Measurements from ENCODE around the gene ATG9B. TPM values are rescaled to one million over a fixed set of nuclear protein-coding genes. Genes with fewer than 3 reads are reported as not detected.

ATG9B gene
- total RNA-seq, 1 experiment from 2014 or later = 0.98 TPM

DNA sequence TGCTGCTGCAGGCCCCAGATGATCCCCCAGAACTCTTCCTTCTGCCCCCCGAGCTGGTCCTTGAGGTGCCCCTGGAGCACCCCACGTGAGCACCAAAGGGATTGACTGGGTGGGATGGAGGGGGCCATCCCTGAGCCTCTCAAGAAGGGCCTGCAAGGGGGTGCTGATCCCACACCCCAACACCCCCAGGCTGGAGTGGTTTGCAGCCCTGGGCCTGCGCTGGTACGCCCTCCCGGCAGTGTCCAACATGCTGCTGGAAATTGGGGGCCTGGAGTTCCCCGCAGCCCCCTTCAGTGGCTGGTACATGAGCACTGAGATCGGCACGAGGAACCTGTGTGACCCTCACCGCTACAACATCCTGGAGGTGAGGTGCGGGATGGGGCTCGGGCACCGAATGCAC lies 25.3 kb downstream of the ATG9B start:
- Histone ChIP-seq H3K4me1 (ENCODE audit: control insufficient read depth, insufficient read depth, low read length) (no peaks in the 10 kb centered on the region; the same call in 1 of the 2 replicates), H3K4me3 (ENCODE audit: low read depth in 2 of 2, low read length in 2 of 2) (no peak overlapping the region), H3K27ac (ENCODE audit: low read length) (no peak overlapping the region), H3K36me3 (ENCODE audit: control insufficient read depth, insufficient read depth, low read length) (no peaks in the 10 kb centered on the region), H3K27me3 (ENCODE audit: control insufficient read depth, insufficient read depth, low read length) (no peaks in the 10 kb centered on the region), H3K9me3 (ENCODE audit: control insufficient read depth, insufficient read depth, low read depth, low read length) (no peaks in the 10 kb centered on the region)
- in situ Hi-C loops (cut with HindIII; ENCODE audit: low pct_unique_long_range_greater_than_20kb, low sequenced_read_pairs) (no loop called here), intact Hi-C loops (cut with micrococcal nuclease; ENCODE audit: unreplicated experiment) (no loop called here)
- BruUV-seq (replicated peaks) = no TSS peak
- POLR2A ChIA-PET = no interaction called here
- TF ChIP-seq, protein P1, sequence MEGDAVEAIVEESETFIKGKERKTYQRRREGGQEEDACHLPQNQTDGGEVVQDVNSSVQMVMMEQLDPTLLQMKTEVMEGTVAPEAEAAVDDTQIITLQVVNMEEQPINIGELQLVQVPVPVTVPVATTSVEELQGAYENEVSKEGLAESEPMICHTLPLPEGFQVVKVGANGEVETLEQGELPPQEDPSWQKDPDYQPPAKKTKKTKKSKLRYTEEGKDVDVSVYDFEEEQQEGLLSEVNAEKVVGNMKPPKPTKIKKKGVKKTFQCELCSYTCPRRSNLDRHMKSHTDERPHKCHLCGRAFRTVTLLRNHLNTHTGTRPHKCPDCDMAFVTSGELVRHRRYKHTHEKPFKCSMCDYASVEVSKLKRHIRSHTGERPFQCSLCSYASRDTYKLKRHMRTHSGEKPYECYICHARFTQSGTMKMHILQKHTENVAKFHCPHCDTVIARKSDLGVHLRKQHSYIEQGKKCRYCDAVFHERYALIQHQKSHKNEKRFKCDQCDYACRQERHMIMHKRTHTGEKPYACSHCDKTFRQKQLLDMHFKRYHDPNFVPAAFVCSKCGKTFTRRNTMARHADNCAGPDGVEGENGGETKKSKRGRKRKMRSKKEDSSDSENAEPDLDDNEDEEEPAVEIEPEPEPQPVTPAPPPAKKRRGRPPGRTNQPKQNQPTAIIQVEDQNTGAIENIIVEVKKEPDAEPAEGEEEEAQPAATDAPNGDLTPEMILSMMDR (IDR thresholded peaks at IDR 0.05) = no peak
- TF ChIP-seq POLR2AphosphoS5 (IDR thresholded peaks at IDR 0.05; ENCODE audit: low read depth, low read length) (no peak), TCF7L2 (IDR thresholded peaks at IDR 0.05; ENCODE audit: low read depth, low read length) (no peak), SIN3A (IDR thresholded peaks at IDR 0.05; ENCODE audit: borderline replicate concordance, insufficient read depth, low read depth, low read length) (no peak)
- TF ChIP-seq, protein P2, sequence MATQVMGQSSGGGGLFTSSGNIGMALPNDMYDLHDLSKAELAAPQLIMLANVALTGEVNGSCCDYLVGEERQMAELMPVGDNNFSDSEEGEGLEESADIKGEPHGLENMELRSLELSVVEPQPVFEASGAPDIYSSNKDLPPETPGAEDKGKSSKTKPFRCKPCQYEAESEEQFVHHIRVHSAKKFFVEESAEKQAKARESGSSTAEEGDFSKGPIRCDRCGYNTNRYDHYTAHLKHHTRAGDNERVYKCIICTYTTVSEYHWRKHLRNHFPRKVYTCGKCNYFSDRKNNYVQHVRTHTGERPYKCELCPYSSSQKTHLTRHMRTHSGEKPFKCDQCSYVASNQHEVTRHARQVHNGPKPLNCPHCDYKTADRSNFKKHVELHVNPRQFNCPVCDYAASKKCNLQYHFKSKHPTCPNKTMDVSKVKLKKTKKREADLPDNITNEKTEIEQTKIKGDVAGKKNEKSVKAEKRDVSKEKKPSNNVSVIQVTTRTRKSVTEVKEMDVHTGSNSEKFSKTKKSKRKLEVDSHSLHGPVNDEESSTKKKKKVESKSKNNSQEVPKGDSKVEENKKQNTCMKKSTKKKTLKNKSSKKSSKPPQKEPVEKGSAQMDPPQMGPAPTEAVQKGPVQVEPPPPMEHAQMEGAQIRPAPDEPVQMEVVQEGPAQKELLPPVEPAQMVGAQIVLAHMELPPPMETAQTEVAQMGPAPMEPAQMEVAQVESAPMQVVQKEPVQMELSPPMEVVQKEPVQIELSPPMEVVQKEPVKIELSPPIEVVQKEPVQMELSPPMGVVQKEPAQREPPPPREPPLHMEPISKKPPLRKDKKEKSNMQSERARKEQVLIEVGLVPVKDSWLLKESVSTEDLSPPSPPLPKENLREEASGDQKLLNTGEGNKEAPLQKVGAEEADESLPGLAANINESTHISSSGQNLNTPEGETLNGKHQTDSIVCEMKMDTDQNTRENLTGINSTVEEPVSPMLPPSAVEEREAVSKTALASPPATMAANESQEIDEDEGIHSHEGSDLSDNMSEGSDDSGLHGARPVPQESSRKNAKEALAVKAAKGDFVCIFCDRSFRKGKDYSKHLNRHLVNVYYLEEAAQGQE (IDR thresholded peaks at IDR 0.05; ENCODE audit: insufficient read depth in 1 of 2, low read depth in 2 of 2, low read length in 1 of 2) = no peak
- no peak for DNase-seq (ENCODE audit: low read depth, low spot score)
- CTCF ChIA-PET = interaction anchor here (0.7 to 1.1 kb wide), 2 partner anchors 15 to 20 kb away, joined by 4 to 11 read pairs; no protein-coding TSS in a partner anchor
- no peak for ATAC-seq

DNA sequence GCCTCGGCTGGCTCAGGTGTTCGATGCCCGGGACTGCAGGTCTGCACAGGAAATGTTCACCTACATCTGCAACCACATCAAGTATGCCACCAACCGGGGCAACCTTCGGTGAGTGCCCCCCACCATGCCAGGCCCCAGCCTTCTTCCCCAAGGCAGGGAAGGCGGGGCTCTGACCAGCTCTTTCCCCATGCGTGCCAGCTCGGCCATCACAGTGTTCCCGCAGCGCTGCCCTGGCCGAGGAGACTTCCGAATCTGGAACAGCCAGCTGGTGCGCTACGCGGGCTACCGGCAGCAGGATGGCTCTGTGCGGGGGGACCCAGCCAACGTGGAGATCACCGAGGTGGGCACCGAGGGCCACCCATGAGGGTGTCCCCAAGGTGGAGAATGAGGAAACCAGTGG lies 26.0 kb downstream of the ATG9B start:
- intact Hi-C loops (cut with micrococcal nuclease; ENCODE audit: unreplicated experiment) = no loop called here
- TF ChIP-seq, protein P2 (IDR thresholded peaks at IDR 0.05; ENCODE audit: insufficient read depth in 1 of 2, low read depth in 2 of 2, low read length in 1 of 2) = no peak
- TF ChIP-seq TCF7L2 (IDR thresholded peaks at IDR 0.05; ENCODE audit: low read depth, low read length) (no peak), SIN3A (IDR thresholded peaks at IDR 0.05; ENCODE audit: borderline replicate concordance, insufficient read depth, low read depth, low read length) (no peak), POLR2AphosphoS5 (IDR thresholded peaks at IDR 0.05; ENCODE audit: low read depth, low read length) (no peak)
- TF ChIP-seq, protein P1 (IDR thresholded peaks at IDR 0.05) = no peak
- Histone ChIP-seq H3K36me3 (ENCODE audit: control insufficient read depth, insufficient read depth, low read length) (no peaks in the 10 kb centered on the region), H3K27ac (ENCODE audit: low read length) (no peak overlapping the region), H3K4me3 (ENCODE audit: low read depth in 2 of 2, low read length in 2 of 2) (no peak overlapping the region), H3K4me1 (ENCODE audit: control insufficient read depth, insufficient read depth, low read length) (no peaks in the 10 kb centered on the region; the same call in 1 of the 2 replicates), H3K9me3 (ENCODE audit: control insufficient read depth, insufficient read depth, low read depth, low read length) (no peaks in the 10 kb centered on the region), H3K27me3 (ENCODE audit: control insufficient read depth, insufficient read depth, low read length) (no peaks in the 10 kb centered on the region)
- ChIA-PET POLR2A (no interaction called here), CTCF (interaction anchor here (1.1 kb wide), 1 partner anchor 20 kb away, joined by 4 read pairs; no protein-coding TSS in a partner anchor)
- in situ Hi-C loops (cut with HindIII; ENCODE audit: low pct_unique_long_range_greater_than_20kb, low sequenced_read_pairs) = no loop called here
- ATAC-seq = no peak
- BruUV-seq (replicated peaks) = no TSS peak
- DNase-seq (ENCODE audit: low read depth, low spot score) = no peak

Measured in Panc1 (cell line).